Measurements from ENCODE around the gene PHF21B.
"Not testable (repeated sequence)": the region's sequence is repeated elsewhere in the genome, so short reads cannot be mapped to it uniquely, and the experiment has no call there.

PHF21B gene

GRCh38 chr22:44862981-44863860, 146.6 kb downstream of the PHF21B start:
- DNase-seq, result peak; percentile 62
- no peaks in the 10 kb centered on the region for H3K27me3 ChIP-seq (ENCODE audit: insufficient read depth, low read depth, severe bottlenecking)
- no peaks in the 10 kb centered on the region for H3K9me3 ChIP-seq (ENCODE audit: severe bottlenecking)
- no peak overlapping the region for H3K27ac ChIP-seq
- H3K36me3 ChIP-seq, result peaks cover 26% of the 10 kb centered on the region
- TF ChIP-seq, protein P1, sequence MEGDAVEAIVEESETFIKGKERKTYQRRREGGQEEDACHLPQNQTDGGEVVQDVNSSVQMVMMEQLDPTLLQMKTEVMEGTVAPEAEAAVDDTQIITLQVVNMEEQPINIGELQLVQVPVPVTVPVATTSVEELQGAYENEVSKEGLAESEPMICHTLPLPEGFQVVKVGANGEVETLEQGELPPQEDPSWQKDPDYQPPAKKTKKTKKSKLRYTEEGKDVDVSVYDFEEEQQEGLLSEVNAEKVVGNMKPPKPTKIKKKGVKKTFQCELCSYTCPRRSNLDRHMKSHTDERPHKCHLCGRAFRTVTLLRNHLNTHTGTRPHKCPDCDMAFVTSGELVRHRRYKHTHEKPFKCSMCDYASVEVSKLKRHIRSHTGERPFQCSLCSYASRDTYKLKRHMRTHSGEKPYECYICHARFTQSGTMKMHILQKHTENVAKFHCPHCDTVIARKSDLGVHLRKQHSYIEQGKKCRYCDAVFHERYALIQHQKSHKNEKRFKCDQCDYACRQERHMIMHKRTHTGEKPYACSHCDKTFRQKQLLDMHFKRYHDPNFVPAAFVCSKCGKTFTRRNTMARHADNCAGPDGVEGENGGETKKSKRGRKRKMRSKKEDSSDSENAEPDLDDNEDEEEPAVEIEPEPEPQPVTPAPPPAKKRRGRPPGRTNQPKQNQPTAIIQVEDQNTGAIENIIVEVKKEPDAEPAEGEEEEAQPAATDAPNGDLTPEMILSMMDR (IDR thresholded peaks at IDR 0.05; ENCODE audit: low read depth, low read length), result no peak
- no peak overlapping the region for H3K4me3 ChIP-seq (ENCODE audit: low read depth, low read length)

DNA sequence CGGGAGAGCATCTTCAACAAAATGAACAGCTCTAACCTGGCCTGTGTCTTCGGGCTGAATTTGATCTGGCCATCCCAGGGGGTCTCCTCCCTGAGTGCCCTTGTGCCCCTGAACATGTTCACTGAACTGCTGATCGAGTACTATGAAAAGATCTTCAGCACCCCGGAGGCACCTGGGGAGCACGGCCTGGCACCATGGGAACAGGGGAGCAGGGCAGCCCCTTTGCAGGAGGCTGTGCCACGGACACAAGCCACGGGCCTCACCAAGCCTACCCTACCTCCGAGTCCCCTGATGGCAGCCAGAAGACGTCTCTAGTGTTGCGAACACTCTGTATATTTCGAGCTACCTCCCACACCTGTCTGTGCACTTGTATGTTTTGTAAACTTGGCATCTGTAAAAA, 147.5 kb downstream of the PHF21B start:
- TF ChIP-seq, protein P1 (IDR thresholded peaks at IDR 0.05; ENCODE audit: low read depth, low read length), result no peak
- DNase-seq, result no peak
- H3K36me3 ChIP-seq, result peaks cover 21% of the 10 kb centered on the region
- no peaks in the 10 kb centered on the region for H3K9me3 ChIP-seq (ENCODE audit: severe bottlenecking)
- no peak overlapping the region for H3K4me3 ChIP-seq (ENCODE audit: low read depth, low read length)
- H3K27me3 ChIP-seq (ENCODE audit: insufficient read depth, low read depth, severe bottlenecking), result no peaks in the 10 kb centered on the region
- H3K27ac ChIP-seq, result no peak overlapping the region

- DNase-seq, result no peak
- TF ChIP-seq, protein P1 (IDR thresholded peaks at IDR 0.05; ENCODE audit: low read depth, low read length), result no peak
- H3K27me3 ChIP-seq (ENCODE audit: insufficient read depth, low read depth, severe bottlenecking), result no peaks in the 10 kb centered on the region
- peaks cover 21% of the 10 kb centered on the region for H3K36me3 ChIP-seq
- no peaks in the 10 kb centered on the region for H3K9me3 ChIP-seq (ENCODE audit: severe bottlenecking)
- peak overlapping the region; percentile 70; the same call in 1 of the 2 replicates for H3K27ac ChIP-seq
- H3K4me3 ChIP-seq (ENCODE audit: low read depth, low read length), result no peak overlapping the region
Measured at GRCh38 chr22:44861245-44861644, 148.6 kb downstream of the PHF21B start.

DNA sequence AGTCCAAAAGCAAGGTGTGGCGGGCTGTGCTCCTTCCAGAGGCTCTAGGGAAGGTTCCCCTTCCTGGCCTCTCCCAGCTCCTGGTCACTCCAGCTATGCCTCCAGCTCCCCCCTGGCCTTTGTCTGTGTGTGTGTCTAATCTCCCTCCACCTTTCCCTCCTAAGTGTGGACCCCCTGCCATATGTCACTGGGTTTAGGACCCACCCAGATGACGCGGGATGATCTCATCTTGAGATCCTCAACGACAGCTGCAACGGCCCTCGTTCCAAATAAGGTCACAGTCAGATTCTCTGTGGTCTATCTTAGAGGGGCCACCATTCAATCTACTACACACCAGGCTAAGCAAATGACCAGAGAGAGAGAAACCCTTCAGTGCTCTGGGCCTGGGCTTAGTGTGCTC, 149.5 kb downstream of the PHF21B start:
- Histone ChIP-seq H3K4me3 (ENCODE audit: low read depth, low read length) (no peak overlapping the region), H3K27ac (peak overlapping the region; percentile 70), H3K27me3 (ENCODE audit: insufficient read depth, low read depth, severe bottlenecking) (no peaks in the 10 kb centered on the region), H3K36me3 (peaks cover 21% of the 10 kb centered on the region), H3K9me3 (ENCODE audit: severe bottlenecking) (no peaks in the 10 kb centered on the region)
- TF ChIP-seq, protein P1 (IDR thresholded peaks at IDR 0.05; ENCODE audit: low read depth, low read length), result no peak
- peak; percentile 52 for DNase-seq

- H3K27me3 ChIP-seq (ENCODE audit: insufficient read depth, low read depth, severe bottlenecking), result no peaks in the 10 kb centered on the region
- TF ChIP-seq, protein P1 (IDR thresholded peaks at IDR 0.05; ENCODE audit: low read depth, low read length), result no peak
Measured at GRCh38 chr22:44859641-44860040, 150.2 kb downstream of the PHF21B start.

DNA sequence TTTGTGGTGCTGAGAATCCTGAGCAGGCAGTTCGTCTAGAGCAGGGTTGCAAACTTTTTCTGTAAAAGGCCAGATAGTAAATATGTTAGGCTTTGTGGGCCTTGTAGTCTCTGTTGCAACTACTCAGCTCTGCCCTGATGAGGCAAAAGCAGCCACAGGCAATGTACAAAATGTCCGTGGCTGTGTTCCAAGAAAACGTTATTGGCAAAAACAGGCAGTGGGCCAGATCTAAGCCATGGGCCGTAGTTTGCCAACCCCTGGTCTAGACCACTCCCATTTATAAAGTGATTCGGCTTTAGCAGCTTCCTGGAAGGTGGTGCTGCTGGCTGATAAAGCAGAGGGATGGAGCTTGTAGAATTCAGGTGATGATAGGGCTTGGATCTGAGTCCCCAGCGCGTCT, 151.0 kb downstream of the PHF21B start:
- not testable (repeated sequence) for H3K9me3 ChIP-seq (ENCODE audit: severe bottlenecking); H3K27me3 ChIP-seq (ENCODE audit: insufficient read depth, low read depth, severe bottlenecking); H3K27ac ChIP-seq; DNase-seq; H3K4me3 ChIP-seq (ENCODE audit: low read depth, low read length)
- H3K36me3 ChIP-seq, result peaks cover 14% of the 10 kb centered on the region

More at GRCh38 chr22:44859641-44860040, 150.2 kb downstream of the PHF21B start:
- Histone ChIP-seq H3K27ac (peak overlapping the region; percentile 70), H3K36me3 (peaks cover 21% of the 10 kb centered on the region), H3K4me3 (ENCODE audit: low read depth, low read length) (no peak overlapping the region), H3K9me3 (ENCODE audit: severe bottlenecking) (no peaks in the 10 kb centered on the region)
- no peak for DNase-seq
